Measurements from ENCODE around the gene CFAP221. TPM values are rescaled to one million over a fixed set of nuclear protein-coding genes. Genes with fewer than 3 reads are reported as not detected.

The CFAP221 gene
- total RNA-seq, 2 experiments from 2014 or later, result not detected

DNA sequence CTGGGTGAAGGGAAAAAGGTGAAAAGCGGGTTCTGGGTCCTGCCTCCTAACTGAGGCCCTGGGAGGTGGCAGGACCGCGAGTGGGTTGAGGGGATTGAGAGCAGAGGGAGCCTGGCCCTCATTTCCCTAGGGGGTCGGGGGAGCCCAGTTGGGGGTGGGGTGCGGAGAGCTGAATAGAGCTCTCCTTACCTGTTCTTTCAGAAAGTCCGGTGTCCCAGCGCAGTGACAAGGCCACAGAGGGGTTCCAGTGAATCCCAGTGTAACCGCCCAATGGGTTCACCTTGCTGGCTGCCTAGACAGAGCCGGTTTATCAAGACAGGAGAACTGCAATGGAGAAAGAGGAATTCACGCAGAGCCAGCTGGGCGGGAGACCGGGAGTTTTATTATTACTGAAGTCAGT, 157.1 kb downstream of the CFAP221 start:
- Histone ChIP-seq H3K36me3 (ENCODE audit: insufficient read depth, low read length) (no peaks in the 10 kb centered on the region), H3K4me3 (ENCODE audit: low read length) (no peak overlapping the region), H3K9me3 (ENCODE audit: control insufficient read depth in 1 of 2, insufficient read depth in 1 of 2, low read length in 2 of 2) (peaks cover 0 to 4% of the 10 kb centered on the region in 2 experiments), H3K4me1 (ENCODE audit: insufficient read depth, low read length) (peaks cover 42% of the 10 kb centered on the region), H3K27ac (ENCODE audit: low read depth in 1 of 2, low read length in 2 of 2) (no peak overlapping the region), H3K27me3 (ENCODE audit: control insufficient read depth in 1 of 2, insufficient read depth in 2 of 2, low read length in 2 of 2) (peaks cover 0 to 2% of the 10 kb centered on the region in 2 experiments)
- TF ChIP-seq CTCF (IDR thresholded peaks at IDR 0.05), result no peak
- Mint-ChIP-seq H3K36me3 (ENCODE audit: low read depth) (peaks cover 14% of the 10 kb centered on the region), H3K9me3 (no peaks in the 10 kb centered on the region), H3K4me1 (ENCODE audit: low read depth) (peaks cover 22% of the 10 kb centered on the region), H3K4me3 (no peak overlapping the region), H3K27ac (no peak overlapping the region), H3K27me3 (no peaks in the 10 kb centered on the region)
- DNase-seq (no peak), ATAC-seq (ENCODE audit: poor library complexity) (no peak)
- ChIA-PET CTCF (no interaction called here), POLR2A (no interaction called here)
- intact Hi-C loops (cut with DNase I, micrococcal nuclease), result loop anchor here (5.0 kb wide), 3 partner anchors 56 to 981 kb away; partner anchors contain the start of gene PTPN4 (in 1 of the 2)

- Histone ChIP-seq H3K36me3 (ENCODE audit: insufficient read depth, low read length) (no peaks in the 10 kb centered on the region), H3K4me1 (ENCODE audit: insufficient read depth, low read length) (peaks cover 32% of the 10 kb centered on the region), H3K4me3 (ENCODE audit: low read length) (no peak overlapping the region), H3K27ac (ENCODE audit: low read depth in 1 of 2, low read length in 2 of 2) (no peak overlapping the region), H3K9me3 (ENCODE audit: control insufficient read depth in 1 of 2, insufficient read depth in 1 of 2, low read length in 2 of 2) (peaks cover 0 to 4% of the 10 kb centered on the region in 2 experiments), H3K27me3 (ENCODE audit: control insufficient read depth in 1 of 2, insufficient read depth in 2 of 2, low read length in 2 of 2) (no peaks in the 10 kb centered on the region)
- no peak overlapping the region for H3K27ac Mint-ChIP-seq
- no peak overlapping the region for H3K4me3 Mint-ChIP-seq
- no peak for ATAC-seq (ENCODE audit: poor library complexity)
- TF ChIP-seq CTCF (IDR thresholded peaks at IDR 0.05), result no peak
- no peak for DNase-seq
- H3K9me3 Mint-ChIP-seq, result no peaks in the 10 kb centered on the region
- ChIA-PET CTCF (interaction anchor here (0.7 to 1.5 kb wide), 11 partner anchors 10 to 611 kb away, joined by 3 to 5 read pairs (median 3); partner anchors contain the start of gene TMEM177), POLR2A (interaction anchor here (0.6 to 1.1 kb wide), 3 partner anchors 24 to 611 kb away, joined by 3 to 5 read pairs (median 3); partner anchors contain the start of gene TMEM177)
- intact Hi-C loops (cut with DNase I, micrococcal nuclease), result loop anchor here (5.0 kb wide), 3 partner anchors 55 to 980 kb away; partner anchors contain the start of gene PTPN4 (in 1 of the 2)
- peaks cover 14% of the 10 kb centered on the region for H3K36me3 Mint-ChIP-seq (ENCODE audit: low read depth)
- H3K27me3 Mint-ChIP-seq, result no peaks in the 10 kb centered on the region
- H3K4me1 Mint-ChIP-seq (ENCODE audit: low read depth), result peaks cover 12% of the 10 kb centered on the region
Measured at GRCh38 chr2:119702203-119702917, 158.1 kb downstream of the CFAP221 start.

DNA sequence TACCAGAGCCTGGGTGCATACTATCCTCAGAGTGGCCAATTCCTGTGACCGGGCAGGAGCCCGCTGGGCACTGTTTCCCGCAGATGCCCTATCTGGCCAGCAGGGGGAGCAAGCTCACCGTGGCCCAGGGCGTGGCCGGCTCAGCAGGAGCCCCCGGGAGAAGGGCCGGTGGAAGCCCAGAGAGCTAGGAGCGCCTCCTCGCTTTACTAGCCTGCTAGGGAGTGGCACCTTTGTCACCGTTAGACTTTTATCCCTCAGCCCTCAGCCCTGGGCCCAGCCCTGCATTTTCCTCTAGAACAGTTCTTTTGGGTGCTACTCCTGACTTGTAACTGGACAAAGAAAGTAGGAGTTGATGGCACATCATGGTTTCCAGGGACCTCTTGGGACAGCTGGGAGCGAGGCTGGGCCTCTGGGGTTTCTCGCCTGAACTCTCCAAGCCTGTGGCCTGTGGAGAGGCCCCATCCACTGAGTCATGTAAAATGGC, 158.7 kb downstream of the CFAP221 start:
- ATAC-seq (ENCODE audit: poor library complexity), result peak; percentile 71
- no peak overlapping the region for H3K4me3 Mint-ChIP-seq
- H3K27ac ChIP-seq (ENCODE audit: low read depth in 1 of 2, low read length in 2 of 2), result no peak overlapping the region

More for the DNA sequence above, 158.7 kb downstream of the CFAP221 start:
- Mint-ChIP-seq H3K27me3 (no peaks in the 10 kb centered on the region), H3K36me3 (ENCODE audit: low read depth) (peaks cover 15% of the 10 kb centered on the region), H3K9me3 (no peaks in the 10 kb centered on the region), H3K27ac (no peak overlapping the region), H3K4me1 (ENCODE audit: low read depth) (peaks cover 6% of the 10 kb centered on the region)
- CTCF ChIA-PET, result interaction anchor here (0.6 to 1.5 kb wide), 14 partner anchors 11 to 610 kb away, joined by 3 to 5 read pairs (median 3); partner anchors contain the start of gene TMEM177
- peak; percentile 98 for TF ChIP-seq CTCF (IDR thresholded peaks at IDR 0.05)
- Histone ChIP-seq H3K27me3 (ENCODE audit: control insufficient read depth in 1 of 2, insufficient read depth in 2 of 2, low read length in 2 of 2) (no peaks in the 10 kb centered on the region), H3K4me3 (ENCODE audit: low read length) (no peak overlapping the region), H3K36me3 (ENCODE audit: insufficient read depth, low read length) (no peaks in the 10 kb centered on the region), H3K9me3 (ENCODE audit: control insufficient read depth in 1 of 2, insufficient read depth in 1 of 2, low read length in 2 of 2) (peaks cover 0 to 4% of the 10 kb centered on the region in 2 experiments), H3K4me1 (ENCODE audit: insufficient read depth, low read length) (peaks cover 26% of the 10 kb centered on the region)
- POLR2A ChIA-PET, result interaction anchor here (0.6 to 1.1 kb wide), 3 partner anchors 24 to 610 kb away, joined by 3 to 5 read pairs (median 3); partner anchors contain the start of gene TMEM177
- intact Hi-C loops (cut with DNase I, micrococcal nuclease), result loop anchor here (1.0 to 5.0 kb wide), 7 partner anchors 54 to 979 kb away; partner anchors contain the start of gene PTPN4 (in 1 of the 2)
- peak; percentile 28 to 82 (median 54) for DNase-seq

Measured in CD4-positive, alpha-beta T cell (primary cell).